Measurements from ENCODE around the gene SLC26A1.

The SLC26A1 gene

DNA sequence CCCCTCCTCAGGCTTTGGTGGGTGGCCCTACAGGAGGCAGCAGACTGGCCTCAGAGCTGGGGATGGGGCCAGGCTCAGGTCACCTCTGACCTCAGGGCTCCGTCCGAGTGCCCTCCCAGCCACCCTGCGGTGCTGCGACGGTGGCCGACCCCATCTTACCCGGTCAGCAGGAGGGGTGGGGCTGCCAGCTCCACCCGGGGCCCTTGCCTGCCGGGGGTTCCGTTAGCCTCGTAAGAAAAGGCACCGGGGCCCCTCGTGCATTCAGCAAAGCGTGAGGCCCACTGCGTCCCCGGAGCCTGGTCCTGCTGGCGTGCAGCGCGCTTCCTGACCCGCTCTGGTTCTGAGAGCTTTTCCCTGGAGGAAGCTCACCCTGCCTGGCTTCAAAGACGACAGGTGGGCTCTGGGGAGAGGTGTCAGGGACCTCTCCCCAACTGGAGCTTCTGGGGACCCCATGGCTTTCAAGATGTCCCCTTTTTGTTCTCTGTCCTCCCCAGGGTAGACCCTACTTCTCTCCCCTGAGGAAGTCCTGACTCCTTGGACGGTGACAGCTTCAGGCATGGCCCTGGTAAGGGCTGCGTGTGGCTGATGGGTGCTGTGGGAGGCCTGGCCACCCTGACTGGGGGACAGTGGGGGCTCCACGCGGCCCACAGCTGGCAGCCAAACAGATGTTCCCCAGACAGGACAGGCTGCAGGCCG is 34.2 kb upstream of the SLC26A1 start:
- peaks cover 5% of the 10 kb centered on the region for H3K27me3 ChIP-seq (ENCODE audit: insufficient read depth, insufficient read length)
- no peak overlapping the region for H3K4me3 ChIP-seq (ENCODE audit: insufficient read length, low read depth)
- peaks cover 23% of the 10 kb centered on the region for H3K36me3 ChIP-seq (ENCODE audit: insufficient read depth, insufficient read length, low read length)
- H3K9me3 ChIP-seq (ENCODE audit: insufficient read depth, low read length), result no peaks in the 10 kb centered on the region
- TF ChIP-seq YY1 (IDR thresholded peaks at IDR 0.05; ENCODE audit: insufficient read depth, insufficient read length), result no peak
- no peak for TF ChIP-seq ZNF274 (IDR thresholded peaks at IDR 0.05; ENCODE audit: low read depth, low read length)
- no peak for TF ChIP-seq SUZ12 (IDR thresholded peaks at IDR 0.05; ENCODE audit: extremely low read depth, insufficient read depth, insufficient read length)
- no peak for DNase-seq (ENCODE audit: low read depth, low spot score)
- H3K9ac ChIP-seq (ENCODE audit: insufficient read length, low read depth), result no peak overlapping the region
- H3K4me1 ChIP-seq (ENCODE audit: insufficient read depth, insufficient read length), result peaks cover 27% of the 10 kb centered on the region

DNA sequence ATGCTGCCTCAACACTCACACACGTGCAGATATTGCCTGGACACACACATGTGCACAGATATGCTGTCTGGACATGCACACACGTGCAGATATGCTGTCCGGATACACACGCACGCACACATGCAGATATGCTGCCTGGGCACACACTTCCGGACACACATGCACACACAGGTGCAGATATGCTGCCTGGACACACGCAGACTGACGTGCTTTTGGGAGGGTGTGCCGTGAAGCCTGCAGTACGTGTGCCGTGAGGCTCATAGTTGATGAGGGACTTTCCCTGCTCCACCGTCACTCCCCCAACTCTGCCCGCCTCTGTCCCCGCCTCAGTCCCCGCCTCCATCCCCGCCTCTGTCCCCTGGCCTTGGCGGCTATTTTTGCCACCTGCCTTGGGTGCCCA is 32.9 kb upstream of the SLC26A1 start:
- peaks cover 26% of the 10 kb centered on the region for H3K36me3 ChIP-seq (ENCODE audit: insufficient read depth, insufficient read length, low read length)
- H3K27me3 ChIP-seq (ENCODE audit: insufficient read depth, insufficient read length), result peaks cover 16% of the 10 kb centered on the region
- TF ChIP-seq SUZ12 (IDR thresholded peaks at IDR 0.05; ENCODE audit: extremely low read depth, insufficient read depth, insufficient read length), result no peak
- TF ChIP-seq YY1 (IDR thresholded peaks at IDR 0.05; ENCODE audit: insufficient read depth, insufficient read length), result no peak
- no peak for TF ChIP-seq ZNF274 (IDR thresholded peaks at IDR 0.05; ENCODE audit: low read depth, low read length)
- H3K4me3 ChIP-seq (ENCODE audit: insufficient read length, low read depth), result no peak overlapping the region
- no peak for DNase-seq (ENCODE audit: low read depth, low spot score)
- no peaks in the 10 kb centered on the region for H3K9me3 ChIP-seq (ENCODE audit: insufficient read depth, low read length)
- no peak overlapping the region for H3K9ac ChIP-seq (ENCODE audit: insufficient read length, low read depth)
- H3K4me1 ChIP-seq (ENCODE audit: insufficient read depth, insufficient read length), result peaks cover 30% of the 10 kb centered on the region

DNA sequence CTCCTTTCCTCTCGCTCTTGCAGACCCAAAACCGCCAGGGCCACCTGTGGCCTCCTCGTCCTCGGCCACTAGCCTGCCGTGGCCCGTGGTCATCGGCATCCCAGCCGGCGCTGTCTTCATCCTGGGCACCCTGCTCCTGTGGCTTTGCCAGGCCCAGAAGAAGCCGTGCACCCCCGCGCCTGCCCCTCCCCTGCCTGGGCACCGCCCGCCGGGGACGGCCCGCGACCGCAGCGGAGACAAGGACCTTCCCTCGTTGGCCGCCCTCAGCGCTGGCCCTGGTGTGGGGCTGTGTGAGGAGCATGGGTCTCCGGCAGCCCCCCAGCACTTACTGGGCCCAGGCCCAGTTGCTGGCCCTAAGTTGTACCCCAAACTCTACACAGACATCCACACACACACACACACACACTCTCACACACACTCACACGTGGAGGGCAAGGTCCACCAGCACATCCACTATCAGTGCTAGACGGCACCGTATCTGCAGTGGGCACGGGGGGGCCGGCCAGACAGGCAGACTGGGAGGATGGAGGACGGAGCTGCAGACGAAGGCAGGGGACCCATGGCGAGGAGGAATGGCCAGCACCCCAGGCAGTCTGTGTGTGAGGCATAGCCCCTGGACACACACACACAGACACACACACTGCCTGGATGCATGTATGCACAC is 31.8 kb upstream of the SLC26A1 start:
- TF ChIP-seq SUZ12 (IDR thresholded peaks at IDR 0.05; ENCODE audit: extremely low read depth, insufficient read depth, insufficient read length), result no peak
- peaks cover 20% of the 10 kb centered on the region for H3K27me3 ChIP-seq (ENCODE audit: insufficient read depth, insufficient read length)
- peaks cover 26% of the 10 kb centered on the region for H3K36me3 ChIP-seq (ENCODE audit: insufficient read depth, insufficient read length, low read length)
- no peak overlapping the region for H3K4me3 ChIP-seq (ENCODE audit: insufficient read length, low read depth)
- DNase-seq (ENCODE audit: low read depth, low spot score), result no peak
- peaks cover 25% of the 10 kb centered on the region for H3K4me1 ChIP-seq (ENCODE audit: insufficient read depth, insufficient read length)
- no peak overlapping the region for H3K9ac ChIP-seq (ENCODE audit: insufficient read length, low read depth)
- no peaks in the 10 kb centered on the region for H3K9me3 ChIP-seq (ENCODE audit: insufficient read depth, low read length)

- TF ChIP-seq YY1 (IDR thresholded peaks at IDR 0.05; ENCODE audit: insufficient read depth, insufficient read length) (no peak), ZNF274 (IDR thresholded peaks at IDR 0.05; ENCODE audit: low read depth, low read length) (no peak), SUZ12 (IDR thresholded peaks at IDR 0.05; ENCODE audit: extremely low read depth, insufficient read depth, insufficient read length) (no peak)
- Histone ChIP-seq H3K4me3 (ENCODE audit: insufficient read length, low read depth) (no peak overlapping the region), H3K36me3 (ENCODE audit: insufficient read depth, insufficient read length, low read length) (peaks cover 26% of the 10 kb centered on the region), H3K9me3 (ENCODE audit: insufficient read depth, low read length) (no peaks in the 10 kb centered on the region), H3K27me3 (ENCODE audit: insufficient read depth, insufficient read length) (peaks cover 27% of the 10 kb centered on the region), H3K4me1 (ENCODE audit: insufficient read depth, insufficient read length) (peaks cover 30% of the 10 kb centered on the region), H3K9ac (ENCODE audit: insufficient read length, low read depth) (no peak overlapping the region)
- no peak for DNase-seq (ENCODE audit: low read depth, low spot score)
Observed at GRCh38 chr4:1023895-1024740, 30.9 kb upstream of the SLC26A1 start.

- H3K4me3 ChIP-seq (ENCODE audit: insufficient read length, low read depth), result no peak overlapping the region
- H3K27me3 ChIP-seq (ENCODE audit: insufficient read depth, insufficient read length), result peaks cover 33% of the 10 kb centered on the region
- H3K9ac ChIP-seq (ENCODE audit: insufficient read length, low read depth), result no peak overlapping the region
- TF ChIP-seq ZNF274 (IDR thresholded peaks at IDR 0.05; ENCODE audit: low read depth, low read length), result no peak
- H3K9me3 ChIP-seq (ENCODE audit: insufficient read depth, low read length), result no peaks in the 10 kb centered on the region
- H3K36me3 ChIP-seq (ENCODE audit: insufficient read depth, insufficient read length, low read length), result peaks cover 26% of the 10 kb centered on the region
- H3K4me1 ChIP-seq (ENCODE audit: insufficient read depth, insufficient read length), result peaks cover 38% of the 10 kb centered on the region
- DNase-seq (ENCODE audit: low read depth, low spot score), result no peak
Observed at GRCh38 chr4:1023075-1023640, 30.0 kb upstream of the SLC26A1 start.

- no peaks in the 10 kb centered on the region for H3K9me3 ChIP-seq (ENCODE audit: insufficient read depth, low read length)
- peaks cover 37% of the 10 kb centered on the region for H3K4me1 ChIP-seq (ENCODE audit: insufficient read depth, insufficient read length)
- no peak for TF ChIP-seq ZNF274 (IDR thresholded peaks at IDR 0.05; ENCODE audit: low read depth, low read length)
- TF ChIP-seq SUZ12 (IDR thresholded peaks at IDR 0.05; ENCODE audit: extremely low read depth, insufficient read depth, insufficient read length), result no peak
- no peak for TF ChIP-seq YY1 (IDR thresholded peaks at IDR 0.05; ENCODE audit: insufficient read depth, insufficient read length)
- DNase-seq (ENCODE audit: low read depth, low spot score), result no peak
- no peak overlapping the region for H3K4me3 ChIP-seq (ENCODE audit: insufficient read length, low read depth)
- H3K36me3 ChIP-seq (ENCODE audit: insufficient read depth, insufficient read length, low read length), result peaks cover 26% of the 10 kb centered on the region
- peaks cover 37% of the 10 kb centered on the region for H3K27me3 ChIP-seq (ENCODE audit: insufficient read depth, insufficient read length)
- H3K9ac ChIP-seq (ENCODE audit: insufficient read length, low read depth), result no peak overlapping the region
Observed at GRCh38 chr4:1022739-1023066, 29.5 kb upstream of the SLC26A1 start.

Measured in NT2/D1 (cell line).